ENCODE data around the gene DUSP1. TPM values are rescaled to one million over a fixed set of nuclear protein-coding genes. Genes with fewer than 3 reads are reported as not detected.
"Not testable (repeated sequence)": the region's sequence is repeated elsewhere in the genome, so short reads cannot be mapped to it uniquely, and the experiment has no call there.

DUSP1 gene
- total RNA-seq, 1 donor from 2014 or later, result 227 TPM

GRCh38 chr5:172785429-172786088 lies 14.6 kb upstream of the DUSP1 start:
- Histone ChIP-seq H3K36me3 (ENCODE audit: control insufficient read depth, insufficient read depth, low read length) (no peaks in the 10 kb centered on the region), H3K27me3 (ENCODE audit: control insufficient read depth, insufficient read depth, low read length) (no peaks in the 10 kb centered on the region), H3K4me3 (ENCODE audit: low read depth, low read length) (no peak overlapping the region)
- no peak for TF ChIP-seq CTCF (IDR thresholded peaks at IDR 0.05; ENCODE audit: insufficient read depth, low read length, poor library complexity, severe bottlenecking)
- no peak for DNase-seq (ENCODE audit: low read depth)

- H3K36me3 ChIP-seq (ENCODE audit: control insufficient read depth, insufficient read depth, low read length); H3K27me3 ChIP-seq (ENCODE audit: control insufficient read depth, insufficient read depth, low read length); DNase-seq (ENCODE audit: low read depth); H3K4me3 ChIP-seq (ENCODE audit: low read depth, low read length): not testable (repeated sequence)
These were observed 13.2 kb upstream of the DUSP1 start for GRCh38 chr5:172784162-172784561.

- not testable (repeated sequence) for DNase-seq (ENCODE audit: low read depth); H3K27me3 ChIP-seq (ENCODE audit: control insufficient read depth, insufficient read depth, low read length); H3K4me3 ChIP-seq (ENCODE audit: low read depth, low read length); H3K36me3 ChIP-seq (ENCODE audit: control insufficient read depth, insufficient read depth, low read length)
These were observed 12.3 kb upstream of the DUSP1 start for GRCh38 chr5:172783319-172783718.

- TF ChIP-seq CTCF (IDR thresholded peaks at IDR 0.05; ENCODE audit: insufficient read depth, low read length, poor library complexity, severe bottlenecking), result no peak
- H3K27me3 ChIP-seq (ENCODE audit: control insufficient read depth, insufficient read depth, low read length), result no peaks in the 10 kb centered on the region
- DNase-seq (ENCODE audit: low read depth), result no peak
- no peaks in the 10 kb centered on the region for H3K36me3 ChIP-seq (ENCODE audit: control insufficient read depth, insufficient read depth, low read length)
- no peak overlapping the region for H3K4me3 ChIP-seq (ENCODE audit: low read depth, low read length)
These were observed 11.4 kb upstream of the DUSP1 start for GRCh38 chr5:172782169-172783039.

GRCh38 chr5:172779691-172780341 lies 8.8 kb upstream of the DUSP1 start:
- DNase-seq (ENCODE audit: low read depth), result no peak
- no peak for TF ChIP-seq CTCF (IDR thresholded peaks at IDR 0.05; ENCODE audit: insufficient read depth, low read length, poor library complexity, severe bottlenecking)
- H3K4me3 ChIP-seq (ENCODE audit: low read depth, low read length), result no peak overlapping the region

GRCh38 chr5:172777881-172778814 lies 7.2 kb upstream of the DUSP1 start:
- TF ChIP-seq CTCF (IDR thresholded peaks at IDR 0.05; ENCODE audit: insufficient read depth, low read length, poor library complexity, severe bottlenecking), result no peak
- Histone ChIP-seq H3K27me3 (ENCODE audit: control insufficient read depth, insufficient read depth, low read length) (no peaks in the 10 kb centered on the region), H3K36me3 (ENCODE audit: control insufficient read depth, insufficient read depth, low read length) (no peaks in the 10 kb centered on the region), H3K4me3 (ENCODE audit: low read depth, low read length) (no peak overlapping the region)
- no peak for DNase-seq (ENCODE audit: low read depth)

More at GRCh38 chr5:172779691-172780341, 8.8 kb upstream of the DUSP1 start:
- Histone ChIP-seq H3K36me3 (ENCODE audit: control insufficient read depth, insufficient read depth, low read length) (no peaks in the 10 kb centered on the region), H3K27me3 (ENCODE audit: control insufficient read depth, insufficient read depth, low read length) (no peaks in the 10 kb centered on the region)
